GM19395 (cell line): ENCODE measurements around the gene ARRDC3.
"Not testable (repeated sequence)": the region's sequence is repeated elsewhere in the genome, so short reads cannot be mapped to it uniquely, and the experiment has no call there.

Source experiments
- ATAC-seq: cut with Tn5 transposase; IDR thresholded peaks from one replicate; pipeline ENCODE4 v1.9.1; 2021; ENCODE audit warnings: mild to moderate bottlenecking, moderate library complexity; ENCODE audit not compliant: unreplicated experiment

Gene ARRDC3

DNA sequence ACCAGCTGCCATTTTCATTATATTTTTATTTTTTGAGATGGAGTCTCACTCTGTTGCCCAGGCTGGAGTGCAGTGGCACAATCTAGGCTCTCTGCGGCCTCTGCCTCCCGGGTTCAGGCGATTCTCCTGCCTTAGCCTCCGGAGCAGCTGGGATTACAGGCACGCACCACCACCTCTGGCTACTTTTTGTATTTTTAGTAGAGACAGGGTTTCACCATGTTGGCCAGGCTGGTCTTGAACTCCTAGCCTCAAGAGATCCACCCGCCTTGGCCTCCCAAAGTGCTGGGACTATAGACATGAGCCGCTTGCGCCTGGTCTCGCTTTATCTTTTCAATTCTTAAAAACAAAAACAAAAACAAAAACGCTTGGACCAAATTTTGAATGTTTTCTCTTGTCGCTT, 2.5 kb upstream of the ARRDC3 start:
- ATAC-seq, result not testable (repeated sequence)

GRCh38 chr5:91384671-91385430, 1.7 kb upstream of the ARRDC3 start:
- peak; percentile 15 for ATAC-seq

DNA sequence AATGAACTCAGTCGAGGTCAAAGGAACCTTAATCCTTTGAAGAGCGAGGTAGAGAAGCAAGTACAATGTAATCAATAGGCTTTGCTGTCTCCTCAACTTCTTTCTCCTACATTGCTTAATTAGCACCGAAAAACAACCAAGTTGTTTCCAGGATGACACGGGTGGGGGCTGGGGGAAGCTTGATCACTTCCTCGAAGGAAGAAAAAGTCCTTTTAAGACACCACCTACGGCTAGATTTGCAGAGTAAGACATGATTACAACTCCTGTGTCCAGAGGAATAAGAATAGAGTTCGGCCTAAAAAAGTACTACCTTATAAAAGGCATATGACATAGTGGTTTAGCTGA, 811 bp upstream of the ARRDC3 start:
- ATAC-seq, result no peak

DNA sequence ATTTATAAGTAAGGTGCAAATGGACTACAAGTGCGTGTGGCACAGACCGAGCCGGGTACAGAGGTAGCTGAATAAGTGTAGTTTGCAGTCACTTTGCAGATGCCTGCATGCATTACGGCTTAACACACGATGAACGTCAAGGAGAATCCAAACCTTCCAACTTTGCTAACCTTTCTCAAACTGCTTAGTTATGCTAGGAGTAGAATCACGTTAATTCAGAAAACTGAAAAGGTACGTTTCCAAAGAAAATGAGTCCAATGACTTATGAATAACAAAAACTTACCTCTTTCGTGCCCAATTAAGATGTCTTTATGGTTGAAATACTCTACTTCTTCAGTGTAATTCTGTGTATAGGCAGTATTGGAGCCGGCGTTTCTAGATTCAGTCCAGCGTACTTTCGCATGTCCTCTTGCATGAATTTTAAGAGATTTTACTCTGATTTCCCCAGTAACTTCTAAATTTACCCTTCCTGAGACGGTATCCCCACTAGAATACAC, 539 bp downstream of the ARRDC3 start:
- ATAC-seq, result no peak

DNA sequence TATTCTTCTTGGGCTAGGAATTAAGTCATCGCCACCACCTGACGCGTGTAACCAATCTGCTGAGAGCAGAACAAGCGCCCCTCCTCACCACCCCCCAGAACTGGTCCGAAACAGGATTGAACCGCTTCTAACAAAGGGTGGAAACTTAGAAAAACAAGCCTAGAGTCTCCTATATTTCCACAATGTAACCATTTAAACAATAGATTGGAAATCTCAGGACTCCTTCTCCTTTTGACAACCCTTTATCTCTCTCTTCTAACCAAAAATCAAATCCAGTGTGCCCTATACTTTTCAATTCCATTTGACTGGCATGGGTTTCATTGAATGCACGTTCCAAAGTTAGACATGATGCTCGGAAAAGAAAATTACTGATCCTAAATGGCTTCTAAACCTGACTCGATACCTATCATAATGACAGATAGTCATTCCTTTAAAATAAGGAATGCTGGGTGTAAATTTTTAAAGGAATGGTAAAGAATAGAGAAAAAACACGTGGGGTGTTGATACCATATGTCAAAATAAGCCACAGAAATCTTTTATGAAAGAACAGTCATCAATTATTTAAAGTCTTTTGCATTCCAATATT, 1.2 kb downstream of the ARRDC3 start:
- peak; percentile 21 for ATAC-seq

- no peak for ATAC-seq
Observed at GRCh38 chr5:91381239-91381773, 1.8 kb downstream of the ARRDC3 start.

DNA sequence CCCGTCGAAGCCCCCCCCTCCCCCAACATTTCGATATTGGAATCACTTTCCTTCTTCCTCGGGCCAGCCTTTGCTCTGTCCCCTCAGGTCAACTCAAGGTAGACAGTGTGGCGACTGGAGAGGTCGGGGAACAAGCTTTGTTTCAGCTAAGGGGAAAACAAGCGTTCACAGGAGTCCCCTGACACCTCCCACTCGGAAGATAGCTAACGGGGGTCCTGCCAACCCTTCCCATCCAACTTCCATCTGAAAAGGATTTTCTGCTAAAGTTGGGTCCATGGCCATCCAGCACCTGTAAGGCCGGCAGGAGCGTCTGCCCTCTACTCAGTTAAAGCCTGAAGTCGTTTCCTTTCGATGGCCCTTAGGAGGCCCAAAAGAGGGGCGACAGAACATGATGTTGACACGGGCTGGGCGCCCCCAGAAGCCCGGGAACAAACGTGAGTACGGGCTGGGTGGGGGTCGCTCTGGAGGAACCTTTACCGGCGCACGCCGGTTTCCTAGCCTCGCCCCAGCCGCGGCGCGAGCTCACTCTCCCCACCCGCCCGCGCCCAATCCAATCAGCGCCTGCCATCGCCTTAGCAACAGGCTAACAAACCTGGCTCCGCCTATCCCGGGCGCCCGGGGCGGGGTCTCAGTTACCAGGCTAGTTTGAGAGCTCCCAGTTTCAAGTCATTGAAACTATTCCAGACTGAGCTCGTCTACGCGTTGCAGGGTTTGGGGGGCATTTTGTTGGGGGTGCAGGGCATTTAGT, 2.5 kb downstream of the ARRDC3 start:
- peak; percentile 50 for ATAC-seq

DNA sequence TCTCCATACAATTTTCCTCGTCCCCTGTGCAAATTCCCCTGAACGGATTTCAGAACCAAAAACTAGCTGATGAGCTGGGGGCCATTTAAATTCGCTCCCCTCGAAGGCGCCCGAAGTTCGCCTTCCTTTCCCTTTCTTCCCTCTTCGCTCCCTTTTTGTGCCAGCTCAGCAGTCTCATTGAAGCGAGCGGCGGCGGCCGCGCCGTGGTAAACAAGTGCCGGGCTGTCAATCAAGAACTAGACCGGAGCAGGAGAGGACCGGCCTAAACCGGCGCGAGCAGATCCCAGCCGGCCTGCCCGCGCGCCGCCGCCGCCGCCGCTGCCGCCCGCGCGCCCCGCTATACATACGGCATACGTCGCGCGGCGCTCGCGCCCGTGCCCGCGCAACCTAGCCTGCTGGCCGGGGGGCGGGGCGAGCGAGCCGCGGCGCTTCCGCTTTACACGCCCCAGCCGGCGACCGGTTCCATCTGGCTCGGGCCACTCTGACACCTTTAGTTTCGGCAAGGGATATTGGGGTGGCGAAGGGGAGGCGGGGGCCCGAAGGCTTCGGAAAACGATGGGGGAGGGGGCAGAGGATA, 3.1 kb downstream of the ARRDC3 start:
- ATAC-seq, result peak; percentile 54

- ATAC-seq, result no peak
Observed at GRCh38 chr5:91379246-91379913, 3.7 kb downstream of the ARRDC3 start.

DNA sequence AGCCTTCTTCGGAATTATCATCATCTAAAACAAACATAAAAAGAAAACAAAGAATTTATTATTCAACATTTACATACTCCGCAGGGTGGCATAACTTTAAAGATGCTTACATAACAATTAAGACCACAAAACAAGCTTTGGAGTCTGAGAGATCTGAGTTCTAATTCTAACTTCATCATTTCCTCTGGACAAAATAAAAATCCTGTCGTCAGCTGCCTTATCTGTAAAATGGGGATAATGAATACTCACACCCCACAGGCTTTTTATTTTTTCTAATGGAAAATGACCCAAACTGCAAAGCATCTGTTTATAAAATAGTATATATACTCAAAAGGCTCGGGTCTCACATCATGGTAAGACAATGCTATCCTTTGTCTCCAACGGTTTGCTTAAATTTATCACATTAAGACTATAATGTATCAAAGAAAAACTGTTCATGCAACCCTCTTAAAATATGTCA, 4.3 kb downstream of the ARRDC3 start:
- ATAC-seq, result no peak

GRCh38 chr5:91374893-91375520, 8.1 kb downstream of the ARRDC3 start:
- no peak for ATAC-seq

- no peak for ATAC-seq
Observed at GRCh38 chr5:91373600-91373999, 9.5 kb downstream of the ARRDC3 start.

- no peak for ATAC-seq
Observed at GRCh38 chr5:91373006-91373405, 10.1 kb downstream of the ARRDC3 start.

GRCh38 chr5:91369480-91369879, 13.6 kb downstream of the ARRDC3 start:
- ATAC-seq, result no peak

- ATAC-seq, result no peak
Observed at GRCh38 chr5:91367908-91368648, 15.0 kb downstream of the ARRDC3 start.

GRCh38 chr5:91367344-91367743, 15.8 kb downstream of the ARRDC3 start:
- no peak for ATAC-seq

DNA sequence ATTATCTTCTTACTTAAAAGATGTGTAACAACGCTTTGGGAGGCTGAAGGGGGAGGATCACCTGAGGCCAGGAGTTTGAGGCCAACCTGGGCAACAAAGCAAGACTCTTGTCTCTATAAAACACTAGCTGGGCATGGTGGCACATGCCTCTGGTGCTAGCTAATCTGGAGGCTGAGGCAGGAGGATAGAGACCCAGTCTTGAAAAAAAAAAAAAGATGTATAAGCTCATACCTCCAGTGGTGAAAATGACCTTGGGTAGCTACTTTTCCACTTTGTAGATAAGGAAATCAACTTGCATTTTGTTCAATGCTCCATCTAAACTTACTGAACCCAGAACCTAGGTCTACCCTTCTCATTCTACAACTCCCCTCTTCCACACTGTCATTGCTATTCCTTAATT, 16.6 kb downstream of the ARRDC3 start:
- no peak for ATAC-seq

DNA sequence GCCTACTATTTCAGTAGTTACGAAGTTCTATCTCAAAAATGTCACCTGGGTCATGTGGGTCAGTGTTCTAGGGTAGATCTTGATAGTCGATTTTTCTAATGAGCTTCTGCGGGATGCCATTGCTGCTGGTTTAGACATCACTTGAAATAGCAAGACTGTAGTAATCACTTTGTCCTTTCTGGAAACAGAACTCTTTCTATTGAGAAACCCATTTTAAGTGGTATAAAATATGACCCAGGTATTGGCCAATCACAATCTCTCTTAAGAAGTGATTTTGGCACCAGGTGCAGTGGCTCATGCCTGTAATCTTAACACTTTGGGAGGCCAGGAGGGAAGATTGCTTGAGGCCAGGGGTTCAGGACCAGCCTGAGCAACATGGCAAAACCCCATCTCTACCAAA, 17.6 kb downstream of the ARRDC3 start:
- ATAC-seq, result no peak

DNA sequence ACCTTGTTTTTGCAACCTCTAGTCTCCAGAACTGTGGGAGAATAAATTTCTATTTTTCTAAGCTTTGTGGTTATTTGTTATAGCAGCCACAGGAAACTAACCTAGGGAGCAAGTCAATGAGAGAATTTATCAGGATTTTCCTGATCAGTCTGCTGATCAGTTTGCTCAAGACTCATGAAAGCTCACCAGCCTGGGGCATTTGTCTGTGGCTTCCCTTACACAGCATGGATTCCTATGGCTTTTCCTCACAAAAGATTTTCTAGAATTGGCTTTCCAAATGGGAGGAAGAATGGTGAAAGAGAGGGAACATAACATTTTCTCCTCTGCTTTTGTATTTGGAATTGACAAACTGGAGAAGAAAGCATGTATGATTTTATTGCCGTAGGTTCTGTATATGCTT, 20.2 kb downstream of the ARRDC3 start:
- ATAC-seq, result no peak

- no peak for ATAC-seq
Observed at GRCh38 chr5:91361790-91362189, 21.3 kb downstream of the ARRDC3 start.
